Measurements from ENCODE around the gene PPP3R2.

- TF ChIP-seq BRCA1 (IDR thresholded peaks at IDR 0.05; ENCODE audit: low read depth, low read length) (no peak), YY1 (IDR thresholded peaks at IDR 0.05; ENCODE audit: low read depth, low read length) (no peak), REST (IDR thresholded peaks at IDR 0.05; ENCODE audit: low read depth, low read length) (no peak), EZH2 (IDR thresholded peaks at IDR 0.05; ENCODE audit: borderline replicate concordance, control insufficient read depth, low read depth, low read length) (no peak), RCOR1 (conservative IDR thresholded peaks at IDR 0.05; ENCODE audit: low read depth, low read length) (no peak), CTCF (IDR thresholded peaks at IDR 0.05 in 2 of 3, conservative IDR thresholded peaks at IDR 0.05 in 1 of 3; ENCODE audit: control insufficient read depth in 2 of 3, extremely low read depth in 1 of 3, insufficient read depth in 1 of 3, low read depth in 3 of 3, low read length in 3 of 3) (no peak), NBN (IDR thresholded peaks at IDR 0.05) (no peak), PKNOX1 (IDR thresholded peaks at IDR 0.05) (no peak), RAD51 (IDR thresholded peaks at IDR 0.05) (no peak), ETV6 (conservative IDR thresholded peaks at IDR 0.05 in 1 of 2, IDR thresholded peaks at IDR 0.05 in 1 of 2; ENCODE audit: borderline replicate concordance in 1 of 2, low read depth in 1 of 2) (no peak)
Observed at GRCh38 chr9:101625876-101626275, 31.1 kb upstream of the PPP3R2 start.
